Activated naive CD4-positive, alpha-beta T cell treated with anti-CD3 and anti-CD28 coated beads, Interleukin-2, amount 50 U/mL, for 24 hours (primary cell): ENCODE measurements around the gene RALA.

Source experiments
- H3K27ac Mint-ChIP-seq: one replicate; pipeline ENCODE4 v1.8.0; 2021; ENCODE audit warnings: mild to moderate bottlenecking, mixed read lengths
- H3K27me3 Mint-ChIP-seq: one replicate; pipeline ENCODE4 v1.8.0; 2021; ENCODE audit warnings: mixed read lengths
- H3K36me3 Mint-ChIP-seq: one replicate; pipeline ENCODE4 v1.8.0; 2021; ENCODE audit warnings: mixed read lengths
- H3K4me1 Mint-ChIP-seq: one replicate; pipeline ENCODE4 v1.8.0; 2021; ENCODE audit warnings: mixed read lengths
- H3K4me3 Mint-ChIP-seq: one replicate; pipeline ENCODE4 v1.8.0; 2021; ENCODE audit warnings: mild to moderate bottlenecking, mixed read lengths
- H3K9me3 Mint-ChIP-seq: one replicate; pipeline ENCODE4 v1.8.0; 2021; ENCODE audit warnings: mixed read lengths

Gene RALA

GRCh38 chr7:39623732-39624441 lies 515 bp downstream of the RALA start:
- peak overlapping the region; percentile 99 for H3K27ac Mint-ChIP-seq
- H3K9me3 Mint-ChIP-seq, result no peaks in the 10 kb centered on the region
- peaks cover 59% of the 10 kb centered on the region for H3K4me1 Mint-ChIP-seq
- H3K36me3 Mint-ChIP-seq, result peaks cover 6% of the 10 kb centered on the region
- H3K4me3 Mint-ChIP-seq, result peak overlapping the region; percentile 100
- H3K27me3 Mint-ChIP-seq, result no peaks in the 10 kb centered on the region

DNA sequence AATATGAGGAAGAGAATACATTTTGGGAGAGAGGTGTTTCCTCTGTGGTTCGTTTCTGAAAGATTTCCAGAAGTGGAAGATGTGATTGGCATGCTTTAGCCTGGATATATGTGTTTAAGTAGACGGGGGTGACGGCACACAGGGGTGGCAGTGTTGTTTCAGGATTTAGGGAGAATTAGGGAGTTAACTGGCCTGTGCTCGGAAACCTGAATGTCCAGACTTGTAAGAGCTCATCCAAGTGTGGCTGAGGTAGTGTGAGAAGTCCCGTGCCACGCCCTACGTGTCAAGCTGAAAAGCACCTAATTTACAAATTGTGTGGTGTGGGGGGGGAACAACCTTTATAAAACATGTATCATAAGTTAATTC lies 1.1 kb downstream of the RALA start:
- peak overlapping the region; percentile 100 for H3K4me3 Mint-ChIP-seq
- peak overlapping the region; percentile 99 for H3K27ac Mint-ChIP-seq
- H3K9me3 Mint-ChIP-seq, result no peaks in the 10 kb centered on the region
- H3K36me3 Mint-ChIP-seq, result peaks cover 6% of the 10 kb centered on the region
- no peaks in the 10 kb centered on the region for H3K27me3 Mint-ChIP-seq
- peaks cover 61% of the 10 kb centered on the region for H3K4me1 Mint-ChIP-seq

DNA sequence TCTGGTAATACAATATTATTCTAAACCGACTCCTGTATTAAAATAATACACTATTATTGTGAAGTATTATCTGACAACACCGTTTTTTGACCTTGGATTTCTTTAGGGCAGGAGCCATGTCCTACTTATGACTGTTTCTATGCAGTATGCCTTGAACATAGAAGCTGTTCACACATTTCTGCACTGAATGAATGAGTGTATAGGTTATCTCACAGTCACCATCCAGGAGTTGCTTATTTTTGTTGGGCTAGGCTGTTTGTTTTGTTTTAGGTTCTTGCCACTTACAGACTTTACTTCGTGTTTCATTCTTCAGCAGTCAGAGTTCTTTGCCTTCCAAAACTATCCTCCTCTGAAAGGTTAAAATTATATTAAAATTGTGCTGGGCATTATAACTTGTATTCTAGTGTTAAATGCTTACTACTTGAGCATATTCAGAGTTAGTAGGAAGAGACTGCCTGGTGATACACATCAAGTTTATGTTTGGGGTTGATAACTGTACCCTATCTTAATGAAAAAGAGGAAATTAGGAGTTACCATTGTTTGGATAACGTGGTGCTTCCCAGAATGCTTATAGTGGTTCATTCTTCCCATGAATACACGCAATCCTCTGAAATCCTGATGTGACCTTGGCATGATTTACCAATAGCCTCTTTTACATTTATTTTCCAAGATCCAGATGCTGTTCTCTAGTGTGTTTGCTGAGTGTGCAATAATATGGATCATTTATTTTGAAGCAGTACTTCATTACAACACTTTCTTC lies 1.7 kb downstream of the RALA start:
- Mint-ChIP-seq H3K27me3 (no peaks in the 10 kb centered on the region), H3K36me3 (peaks cover 7% of the 10 kb centered on the region), H3K4me3 (peak overlapping the region; percentile 100), H3K9me3 (no peaks in the 10 kb centered on the region), H3K27ac (peak overlapping the region; percentile 70), H3K4me1 (peaks cover 63% of the 10 kb centered on the region)

DNA sequence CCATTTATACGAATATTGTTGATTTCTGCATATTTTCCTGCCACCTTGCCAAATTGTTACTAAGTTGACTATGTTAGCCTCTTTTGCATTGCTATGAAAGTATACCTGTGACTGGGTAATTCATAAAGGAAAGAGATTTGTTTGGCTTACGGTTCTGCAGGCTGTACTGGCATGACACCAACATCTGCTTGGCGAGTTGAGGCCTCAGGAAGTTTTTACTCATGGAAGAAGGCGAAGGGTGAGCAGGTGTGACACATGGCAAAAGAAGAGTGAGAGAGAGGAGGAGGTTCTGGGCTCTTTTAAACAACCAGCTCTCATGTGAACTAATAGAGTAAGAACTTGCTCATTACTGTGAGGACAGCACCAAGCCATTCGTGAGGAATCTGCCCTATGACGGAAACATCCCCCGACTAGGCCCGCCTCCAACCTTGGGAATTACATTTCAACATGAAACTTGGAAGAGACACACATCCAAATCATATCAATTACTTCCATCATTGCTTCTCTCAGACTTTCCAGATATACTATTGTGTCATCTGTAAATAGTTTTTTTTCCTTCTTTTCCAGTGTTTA lies 8.4 kb downstream of the RALA start:
- peak overlapping the region; percentile 85 for H3K27ac Mint-ChIP-seq
- H3K4me3 Mint-ChIP-seq, result peak overlapping the region; percentile 16
- H3K4me1 Mint-ChIP-seq, result peaks cover 86% of the 10 kb centered on the region
- peaks cover 40% of the 10 kb centered on the region for H3K36me3 Mint-ChIP-seq
- peaks cover 4% of the 10 kb centered on the region for H3K9me3 Mint-ChIP-seq
- no peaks in the 10 kb centered on the region for H3K27me3 Mint-ChIP-seq

- Mint-ChIP-seq H3K4me1 (peaks cover 89% of the 10 kb centered on the region), H3K27ac (peak overlapping the region; percentile 98), H3K36me3 (peaks cover 39% of the 10 kb centered on the region), H3K27me3 (no peaks in the 10 kb centered on the region), H3K9me3 (peaks cover 4% of the 10 kb centered on the region), H3K4me3 (peak overlapping the region; percentile 72)
Observed at GRCh38 chr7:39633563-39634477, 10.4 kb downstream of the RALA start.

DNA sequence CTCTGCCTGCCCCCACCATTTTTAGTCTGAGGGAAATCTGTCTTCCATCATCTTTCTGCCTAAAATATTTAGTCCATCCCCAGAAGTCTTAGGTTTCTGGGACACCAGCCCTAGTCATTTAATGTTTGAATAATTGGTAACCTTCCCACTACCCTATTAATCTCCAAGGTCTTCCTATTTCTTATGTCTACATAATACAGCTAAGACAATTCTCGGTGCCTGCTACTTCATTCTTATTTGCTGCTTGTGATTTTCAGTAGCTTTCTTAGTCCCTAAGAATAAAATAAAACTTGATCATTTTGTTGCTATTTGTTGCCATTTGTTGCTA lies 11.1 kb downstream of the RALA start:
- Mint-ChIP-seq H3K27ac (peak overlapping the region; percentile 98), H3K27me3 (no peaks in the 10 kb centered on the region), H3K4me1 (peaks cover 92% of the 10 kb centered on the region), H3K9me3 (peaks cover 4% of the 10 kb centered on the region), H3K4me3 (peak overlapping the region; percentile 72), H3K36me3 (peaks cover 41% of the 10 kb centered on the region)

GRCh38 chr7:39637400-39637799 lies 14.0 kb downstream of the RALA start:
- Mint-ChIP-seq H3K36me3 (peaks cover 31% of the 10 kb centered on the region), H3K9me3 (peaks cover 4% of the 10 kb centered on the region), H3K4me3 (no peak overlapping the region), H3K4me1 (peaks cover 97% of the 10 kb centered on the region), H3K27me3 (no peaks in the 10 kb centered on the region), H3K27ac (no peak overlapping the region)

GRCh38 chr7:39637963-39638485 lies 14.7 kb downstream of the RALA start:
- Mint-ChIP-seq H3K9me3 (peaks cover 4% of the 10 kb centered on the region), H3K27me3 (no peaks in the 10 kb centered on the region), H3K27ac (no peak overlapping the region), H3K4me3 (no peak overlapping the region), H3K4me1 (peaks cover 97% of the 10 kb centered on the region), H3K36me3 (peaks cover 29% of the 10 kb centered on the region)

GRCh38 chr7:39642896-39643295 lies 19.5 kb downstream of the RALA start:
- H3K27ac Mint-ChIP-seq, result no peak overlapping the region
- H3K4me1 Mint-ChIP-seq, result peaks cover 86% of the 10 kb centered on the region

DNA sequence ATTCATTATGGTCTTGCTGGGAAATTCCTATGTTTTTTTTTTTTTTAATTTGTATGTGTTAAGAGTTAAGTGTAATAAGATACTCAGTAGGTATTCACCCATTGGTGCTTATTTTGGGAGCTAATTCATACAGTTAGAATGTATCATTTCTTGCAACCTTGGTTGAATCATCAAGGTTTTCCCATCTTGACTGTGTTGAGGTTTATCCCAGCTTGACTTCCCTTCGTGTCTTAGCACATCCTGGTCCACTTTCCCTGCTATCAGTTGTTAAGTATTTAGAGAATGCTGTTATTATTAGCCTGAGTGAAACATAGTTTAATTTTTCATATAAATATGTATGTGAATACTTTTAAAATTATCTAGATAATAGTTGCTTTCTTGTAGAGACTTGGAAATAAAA lies 20.8 kb downstream of the RALA start:
- H3K36me3 Mint-ChIP-seq, result peaks cover 19% of the 10 kb centered on the region
- H3K27ac Mint-ChIP-seq, result no peak overlapping the region
- H3K9me3 Mint-ChIP-seq, result no peaks in the 10 kb centered on the region
- no peaks in the 10 kb centered on the region for H3K27me3 Mint-ChIP-seq
- H3K4me1 Mint-ChIP-seq, result peaks cover 86% of the 10 kb centered on the region
- H3K4me3 Mint-ChIP-seq, result no peak overlapping the region

More at GRCh38 chr7:39642896-39643295, 19.5 kb downstream of the RALA start:
- Mint-ChIP-seq H3K27me3 (no peaks in the 10 kb centered on the region), H3K9me3 (no peaks in the 10 kb centered on the region), H3K4me3 (no peak overlapping the region), H3K36me3 (peaks cover 11% of the 10 kb centered on the region)

DNA sequence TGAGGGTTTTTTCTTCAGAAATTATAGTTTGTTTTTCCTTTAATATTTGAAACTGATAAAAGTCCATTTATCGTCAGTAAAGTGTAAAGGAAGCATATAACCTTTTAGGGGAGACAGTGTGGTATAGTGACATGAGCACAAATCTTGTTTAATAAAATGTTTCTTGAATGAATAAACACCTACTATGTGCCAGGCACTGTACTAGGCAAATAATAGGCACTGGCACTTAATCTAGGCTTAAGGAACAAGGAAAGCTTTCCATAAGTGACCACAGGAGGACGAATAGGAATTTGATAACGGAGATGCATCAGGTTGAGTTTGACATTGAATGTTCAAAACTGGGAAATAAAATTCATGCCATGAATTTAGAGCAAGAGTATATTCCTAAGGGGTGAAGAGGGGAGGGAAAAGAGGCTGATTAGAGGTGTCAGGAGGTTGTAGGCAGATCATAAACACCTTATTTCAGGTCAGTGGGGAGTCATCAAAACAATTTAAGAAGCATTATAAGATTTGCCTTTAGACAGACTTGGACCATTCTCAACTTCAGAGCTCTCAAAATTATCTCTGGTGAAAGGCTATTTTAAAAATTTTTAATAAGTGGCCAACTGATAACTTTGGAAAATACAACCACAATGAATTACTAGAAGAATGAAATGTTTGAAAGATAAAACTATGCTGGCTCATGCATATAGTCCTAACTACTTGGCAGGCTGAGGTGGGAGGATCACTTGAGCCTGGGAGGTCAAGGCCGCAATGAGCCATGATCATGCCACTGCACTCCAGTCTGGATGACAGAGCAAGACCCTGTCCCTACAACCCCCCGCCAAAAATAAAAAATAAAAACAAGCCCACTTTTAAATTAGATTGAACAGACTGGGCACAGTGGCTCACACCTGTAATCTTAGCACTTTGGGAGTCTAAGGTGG lies 22.4 kb downstream of the RALA start:
- Mint-ChIP-seq H3K27me3 (no peaks in the 10 kb centered on the region), H3K36me3 (peaks cover 20% of the 10 kb centered on the region), H3K9me3 (no peaks in the 10 kb centered on the region), H3K4me1 (peaks cover 85% of the 10 kb centered on the region), H3K27ac (no peak overlapping the region), H3K4me3 (no peak overlapping the region)

GRCh38 chr7:39647816-39648215 lies 24.4 kb downstream of the RALA start:
- no peak overlapping the region for H3K4me3 Mint-ChIP-seq
- peak overlapping the region; percentile 8 for H3K27ac Mint-ChIP-seq
- peaks cover 71% of the 10 kb centered on the region for H3K4me1 Mint-ChIP-seq
- no peaks in the 10 kb centered on the region for H3K27me3 Mint-ChIP-seq
- H3K36me3 Mint-ChIP-seq, result peaks cover 17% of the 10 kb centered on the region
- H3K9me3 Mint-ChIP-seq, result no peaks in the 10 kb centered on the region

GRCh38 chr7:39650676-39651075 lies 27.3 kb downstream of the RALA start:
- Mint-ChIP-seq H3K4me3 (no peak overlapping the region), H3K36me3 (peaks cover 25% of the 10 kb centered on the region), H3K27ac (no peak overlapping the region), H3K27me3 (no peaks in the 10 kb centered on the region), H3K4me1 (peaks cover 55% of the 10 kb centered on the region), H3K9me3 (no peaks in the 10 kb centered on the region)

DNA sequence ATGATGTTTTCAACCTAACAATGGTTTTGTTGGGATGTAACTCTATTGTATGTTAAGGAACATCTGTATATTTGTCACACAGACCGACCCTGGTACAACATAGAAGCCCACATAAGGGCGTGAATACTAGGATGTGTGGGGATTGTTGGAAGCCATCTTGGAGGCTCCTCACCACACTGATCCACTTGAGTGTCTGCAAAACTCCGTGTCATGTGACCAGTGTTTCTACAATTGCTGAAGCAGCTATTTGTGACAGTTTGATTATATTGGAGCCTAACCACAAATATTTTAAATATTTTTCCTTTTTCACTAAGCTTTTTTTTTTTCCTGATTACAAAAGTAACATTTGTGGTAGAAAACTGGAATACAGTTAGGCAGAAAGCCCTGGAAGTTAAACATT lies 27.9 kb downstream of the RALA start:
- no peaks in the 10 kb centered on the region for H3K27me3 Mint-ChIP-seq
- no peak overlapping the region for H3K4me3 Mint-ChIP-seq
- no peak overlapping the region for H3K27ac Mint-ChIP-seq
- H3K36me3 Mint-ChIP-seq, result peaks cover 26% of the 10 kb centered on the region
- peaks cover 59% of the 10 kb centered on the region for H3K4me1 Mint-ChIP-seq
- no peaks in the 10 kb centered on the region for H3K9me3 Mint-ChIP-seq
